HEK293 (cell line): ENCODE data around the gene HPSE.

Experiments used
- CTCF ChIA-PET: fragments of 350-600 bp; formaldehyde crosslinking; extraction: SDS; loops from one replicate; lab custom pipeline; 2021; ENCODE audit warnings: antibody characterized with exemption; lab: Yijun Ruan, JAX
- POLR2A ChIA-PET: fragments of 300-600 bp; formaldehyde crosslinking; extraction: SDS; loops from one replicate; lab custom pipeline; 2020; ENCODE audit warnings: antibody characterized with exemption, inconsistent platforms; lab: Yijun Ruan, JAX
- H3K27ac ChIP-seq: fragments of 200-500 bp; sonication (Bioruptor generic); 2 replicates; pipeline ENCODE4 v1.5.1; 2014; ENCODE audit warnings: low read depth, low read length, control low read depth, inconsistent platforms; ENCODE audit errors: extremely low read depth
- H3K36me3 ChIP-seq, 2 experiments: fragments of 200-500 bp in 1 of 2; sonication (Bioruptor generic) in 1 of 2; 1 replicate in 1 of 2; 2 replicates in 1 of 2; pipeline ENCODE4 v1.5.1; 2014 to 2017; ENCODE audit warnings: inconsistent platforms in 2 of 2, low read length in 2 of 2; ENCODE audit not compliant: control insufficient read depth in 2 of 2, insufficient read depth in 1 of 2
- H3K4me1 ChIP-seq: fragments of 200-500 bp; sonication (Bioruptor generic); 2 replicates; pipeline ENCODE4 v1.5.1; 2014; ENCODE audit warnings: mild to moderate bottlenecking, low read length, inconsistent platforms; ENCODE audit not compliant: control insufficient read depth, insufficient read depth
- H3K4me3 ChIP-seq: 2 replicates; pipeline ENCODE4 v1.5.1; 2011; ENCODE audit warnings: low read depth, mild to moderate bottlenecking, control low read depth, low read length, moderate library complexity
- H3K9me3 ChIP-seq: fragments of 200-500 bp; sonication (Bioruptor generic); 2 replicates; pipeline ENCODE4 v1.5.1; 2014; ENCODE audit warnings: low read depth, low read length, inconsistent platforms; ENCODE audit not compliant: control insufficient read depth, insufficient read depth
- BCL11B ChIP-seq: fragments of 450-650 bp; formaldehyde crosslinking; IDR thresholded peaks from 2 replicates; pipeline ENCODE4 v1.5.1; 2016; ENCODE audit warnings: low read depth, missing biosample characterization, missing genetic modification characterization
- BCL6B ChIP-seq: fragments of 450-650 bp; formaldehyde crosslinking; IDR thresholded peaks from 2 replicates; pipeline ENCODE4 v1.5.1; 2017; ENCODE audit warnings: missing biosample characterization, missing genetic modification characterization
- GFI1B ChIP-seq: fragments of 450-650 bp; formaldehyde crosslinking; IDR thresholded peaks from 2 replicates; pipeline ENCODE4 v1.5.1; 2016; ENCODE audit warnings: missing biosample characterization, missing genetic modification characterization
- PRDM2 ChIP-seq: fragments of 450-650 bp; formaldehyde crosslinking; IDR thresholded peaks from 2 replicates; pipeline ENCODE4 v1.5.1; 2016; ENCODE audit warnings: missing biosample characterization, missing genetic modification characterization, borderline replicate concordance
- PRDM4 ChIP-seq: fragments of 450-650 bp; formaldehyde crosslinking; IDR thresholded peaks from 2 replicates; pipeline ENCODE4 v1.5.1; 2017; ENCODE audit warnings: missing biosample characterization, missing genetic modification characterization
- REST ChIP-seq: fragments of 450-650 bp; formaldehyde crosslinking; IDR thresholded peaks from 2 replicates; pipeline ENCODE4 v1.5.1; 2016; ENCODE audit warnings: missing biosample characterization, missing genetic modification characterization
- ZBTB26 ChIP-seq: fragments of 450-650 bp; formaldehyde crosslinking; optimal IDR thresholded peaks from 2 replicates; pipeline ENCODE3; 2016; ENCODE audit warnings: missing biosample characterization, mild to moderate bottlenecking, missing genetic modification characterization
- ZBTB8A ChIP-seq: fragments of 450-650 bp; formaldehyde crosslinking; IDR thresholded peaks from 2 replicates; pipeline ENCODE4 v1.5.1; 2016; ENCODE audit warnings: missing biosample characterization, missing genetic modification characterization
- ZNF121 ChIP-seq: fragments of 450-650 bp; formaldehyde crosslinking; IDR thresholded peaks from 2 replicates; pipeline ENCODE4 v1.5.1; 2016; ENCODE audit warnings: missing biosample characterization, missing genetic modification characterization
- ZNF221 ChIP-seq: fragments of 450-650 bp; formaldehyde crosslinking; IDR thresholded peaks from 2 replicates; pipeline ENCODE4 v1.5.1; 2017; ENCODE audit warnings: missing biosample characterization, missing genetic modification characterization, borderline replicate concordance
- ZNF335 ChIP-seq: fragments of 450-650 bp; formaldehyde crosslinking; conservative IDR thresholded peaks from 2 replicates; pipeline ENCODE4 v1.5.1; 2016; ENCODE audit warnings: missing biosample characterization, missing genetic modification characterization
- ZNF398 ChIP-seq: fragments of 450-650 bp; formaldehyde crosslinking; IDR thresholded peaks from 2 replicates; pipeline ENCODE4 v1.5.1; 2017; ENCODE audit warnings: missing biosample characterization, missing genetic modification characterization
- ZNF677 ChIP-seq: fragments of 450-650 bp; IDR thresholded peaks from 2 replicates; pipeline ENCODE4 v1.5.0; 2018; ENCODE audit warnings: missing biosample characterization, mild to moderate bottlenecking, missing genetic modification characterization, moderate library complexity
- ZNF768 ChIP-seq: fragments of 450-650 bp; formaldehyde crosslinking; IDR thresholded peaks from 2 replicates; pipeline ENCODE4 v1.5.1; 2018; ENCODE audit warnings: missing biosample characterization, mild to moderate bottlenecking, missing genetic modification characterization
- ZNF837 ChIP-seq: fragments of 450-650 bp; formaldehyde crosslinking; IDR thresholded peaks from 2 replicates; pipeline ENCODE4 v1.5.1; 2016; ENCODE audit warnings: missing biosample characterization, missing genetic modification characterization
- ZSCAN5A ChIP-seq: fragments of 450-650 bp; formaldehyde crosslinking; IDR thresholded peaks from 2 replicates; pipeline ENCODE4 v1.5.1; 2016; ENCODE audit warnings: missing biosample characterization, missing genetic modification characterization

HPSE gene

GRCh38 chr4:83259586-83259985, 75.1 kb downstream of the HPSE start:
- H3K27ac ChIP-seq, result no peak overlapping the region
- H3K4me3 ChIP-seq, result no peak overlapping the region
- ChIA-PET POLR2A (no interaction called here), CTCF (interaction anchor here (1.0 kb wide), 1 partner anchor 149 kb away, joined by 5 read pairs; no protein-coding TSS in a partner anchor)
- no peaks in the 10 kb centered on the region for H3K4me1 ChIP-seq
- peaks cover 5 to 25% of the 10 kb centered on the region in 2 experiments; a peak in 2 of 3 replicates for H3K36me3 ChIP-seq
- H3K9me3 ChIP-seq, result no peaks in the 10 kb centered on the region
- TF ChIP-seq PRDM2 (tag by site-specific recombination) (no peak), ZNF121 (no peak), PRDM4 (tag by site-specific recombination) (no peak), REST (tag by site-specific recombination) (no peak), ZNF768 (tag by site-specific recombination) (no peak), ZBTB8A (tag by site-specific recombination) (no peak), GFI1B (tag by site-specific recombination) (no peak), ZNF335 (no peak), ZSCAN5A (tag by site-specific recombination) (no peak), ZNF837 (tag by site-specific recombination) (no peak), ZNF677 (tag by site-specific recombination) (no peak), ZNF398 (no peak), ZBTB26 (tag by site-specific recombination) (no peak), ZNF221 (no peak), BCL6B (tag by site-specific recombination) (no peak), BCL11B (tag by site-specific recombination) (no peak)
